ENCODE measurements around the gene CAMK2B.

The CAMK2B gene

DNA sequence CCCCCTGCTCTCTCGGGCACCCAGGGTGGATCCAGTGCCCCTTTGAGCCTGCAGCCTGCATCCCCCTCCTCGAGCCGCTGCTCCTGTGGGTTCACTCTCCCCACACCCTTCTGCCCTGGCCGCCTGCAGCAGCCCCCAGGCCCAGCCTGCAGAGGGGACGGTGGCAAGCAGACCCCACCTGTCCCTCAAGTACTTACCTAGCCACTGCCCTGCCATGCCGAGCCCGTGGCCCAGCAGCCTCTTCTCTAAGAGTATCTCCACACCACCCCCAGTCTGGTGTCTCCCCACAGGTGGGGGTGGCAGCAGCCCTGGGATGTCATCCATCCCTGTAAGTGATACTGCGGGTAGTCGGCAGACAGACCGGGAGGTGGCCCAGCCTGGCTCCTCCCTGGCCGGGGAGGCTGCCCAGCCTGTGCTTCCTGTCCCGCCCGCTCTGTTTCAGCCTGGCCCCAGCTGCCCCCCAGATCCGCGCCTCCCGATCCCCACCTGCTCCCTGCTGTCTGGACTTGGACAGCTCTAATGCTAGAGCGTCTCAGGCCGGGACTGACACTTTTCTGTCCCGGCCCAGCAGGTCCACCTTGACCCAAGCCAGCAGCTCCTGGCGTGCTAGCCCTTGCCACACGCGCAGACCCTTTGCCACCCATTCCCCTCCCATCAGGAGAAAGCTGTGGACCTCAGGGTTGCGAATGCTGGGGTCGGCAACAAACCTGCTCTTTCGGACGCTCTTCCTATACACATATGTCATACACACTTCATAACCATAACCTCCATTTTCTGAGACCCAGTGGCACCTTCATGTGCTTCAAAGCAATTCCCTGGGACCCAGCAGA, 99.6 kb downstream of the CAMK2B start:
- TF ChIP-seq TCF12 (IDR thresholded peaks at IDR 0.05; ENCODE audit: low read depth) (no peak), RAD21 (IDR thresholded peaks at IDR 0.05; ENCODE audit: low read depth) (no peak), CEBPB (IDR thresholded peaks at IDR 0.05) (no peak), CREB1 (IDR thresholded peaks at IDR 0.05; ENCODE audit: low read depth) (no peak), TAF1 (IDR thresholded peaks at IDR 0.05; ENCODE audit: low read depth) (no peak), TEAD4 (IDR thresholded peaks at IDR 0.05) (no peak), EP300 (IDR thresholded peaks at IDR 0.05; ENCODE audit: borderline replicate concordance) (no peak), ZBTB7A (IDR thresholded peaks at IDR 0.05; ENCODE audit: low read depth) (no peak), NFIC (IDR thresholded peaks at IDR 0.05) (no peak)
- TF ChIP-seq, protein P1, sequence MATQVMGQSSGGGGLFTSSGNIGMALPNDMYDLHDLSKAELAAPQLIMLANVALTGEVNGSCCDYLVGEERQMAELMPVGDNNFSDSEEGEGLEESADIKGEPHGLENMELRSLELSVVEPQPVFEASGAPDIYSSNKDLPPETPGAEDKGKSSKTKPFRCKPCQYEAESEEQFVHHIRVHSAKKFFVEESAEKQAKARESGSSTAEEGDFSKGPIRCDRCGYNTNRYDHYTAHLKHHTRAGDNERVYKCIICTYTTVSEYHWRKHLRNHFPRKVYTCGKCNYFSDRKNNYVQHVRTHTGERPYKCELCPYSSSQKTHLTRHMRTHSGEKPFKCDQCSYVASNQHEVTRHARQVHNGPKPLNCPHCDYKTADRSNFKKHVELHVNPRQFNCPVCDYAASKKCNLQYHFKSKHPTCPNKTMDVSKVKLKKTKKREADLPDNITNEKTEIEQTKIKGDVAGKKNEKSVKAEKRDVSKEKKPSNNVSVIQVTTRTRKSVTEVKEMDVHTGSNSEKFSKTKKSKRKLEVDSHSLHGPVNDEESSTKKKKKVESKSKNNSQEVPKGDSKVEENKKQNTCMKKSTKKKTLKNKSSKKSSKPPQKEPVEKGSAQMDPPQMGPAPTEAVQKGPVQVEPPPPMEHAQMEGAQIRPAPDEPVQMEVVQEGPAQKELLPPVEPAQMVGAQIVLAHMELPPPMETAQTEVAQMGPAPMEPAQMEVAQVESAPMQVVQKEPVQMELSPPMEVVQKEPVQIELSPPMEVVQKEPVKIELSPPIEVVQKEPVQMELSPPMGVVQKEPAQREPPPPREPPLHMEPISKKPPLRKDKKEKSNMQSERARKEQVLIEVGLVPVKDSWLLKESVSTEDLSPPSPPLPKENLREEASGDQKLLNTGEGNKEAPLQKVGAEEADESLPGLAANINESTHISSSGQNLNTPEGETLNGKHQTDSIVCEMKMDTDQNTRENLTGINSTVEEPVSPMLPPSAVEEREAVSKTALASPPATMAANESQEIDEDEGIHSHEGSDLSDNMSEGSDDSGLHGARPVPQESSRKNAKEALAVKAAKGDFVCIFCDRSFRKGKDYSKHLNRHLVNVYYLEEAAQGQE (IDR thresholded peaks at IDR 0.05; ENCODE audit: low read depth), result no peak
- TF ChIP-seq, protein P2, sequence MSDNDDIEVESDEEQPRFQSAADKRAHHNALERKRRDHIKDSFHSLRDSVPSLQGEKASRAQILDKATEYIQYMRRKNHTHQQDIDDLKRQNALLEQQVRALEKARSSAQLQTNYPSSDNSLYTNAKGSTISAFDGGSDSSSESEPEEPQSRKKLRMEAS (IDR thresholded peaks at IDR 0.05), result no peak

DNA sequence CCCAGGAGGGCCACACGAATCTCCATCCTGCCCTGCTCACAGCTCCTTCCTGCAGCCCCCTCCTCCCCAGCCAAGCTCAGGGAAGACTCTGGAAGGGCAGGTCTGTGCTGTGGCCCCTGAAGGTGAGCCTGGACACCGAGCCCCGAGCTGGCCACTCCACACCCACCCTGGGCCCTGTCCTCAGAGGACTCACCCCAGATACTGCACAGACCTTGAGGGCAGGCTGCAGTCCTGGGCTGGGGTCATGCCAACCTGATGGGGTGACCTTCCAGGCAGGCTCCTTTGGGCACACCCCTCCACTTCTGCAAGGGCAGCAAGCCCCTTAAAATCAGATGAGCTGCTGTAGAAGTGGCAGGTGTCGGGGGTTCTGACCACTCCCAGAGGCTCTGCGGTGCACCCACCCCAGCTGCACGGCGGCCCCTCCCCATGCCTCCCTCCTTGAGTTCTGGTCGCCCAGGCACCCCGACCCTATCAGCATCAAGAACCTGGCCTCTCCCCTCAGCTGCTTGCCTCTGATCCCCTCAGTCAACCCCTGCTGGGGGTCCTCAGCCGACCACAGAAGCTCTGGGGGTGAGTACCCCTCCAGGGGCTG, 100.3 kb downstream of the CAMK2B start:
- TF ChIP-seq YY1 (IDR thresholded peaks at IDR 0.05; ENCODE audit: low read depth) (no peak), CEBPB (IDR thresholded peaks at IDR 0.05) (no peak), NFIC (IDR thresholded peaks at IDR 0.05) (no peak), TEAD4 (IDR thresholded peaks at IDR 0.05) (no peak), ZBTB7A (IDR thresholded peaks at IDR 0.05; ENCODE audit: low read depth) (no peak), TCF12 (IDR thresholded peaks at IDR 0.05; ENCODE audit: low read depth) (no peak), TAF1 (IDR thresholded peaks at IDR 0.05; ENCODE audit: low read depth) (no peak)
- TF ChIP-seq, protein P2 (IDR thresholded peaks at IDR 0.05), result no peak
- TF ChIP-seq, protein P1 (IDR thresholded peaks at IDR 0.05; ENCODE audit: low read depth), result no peak

DNA sequence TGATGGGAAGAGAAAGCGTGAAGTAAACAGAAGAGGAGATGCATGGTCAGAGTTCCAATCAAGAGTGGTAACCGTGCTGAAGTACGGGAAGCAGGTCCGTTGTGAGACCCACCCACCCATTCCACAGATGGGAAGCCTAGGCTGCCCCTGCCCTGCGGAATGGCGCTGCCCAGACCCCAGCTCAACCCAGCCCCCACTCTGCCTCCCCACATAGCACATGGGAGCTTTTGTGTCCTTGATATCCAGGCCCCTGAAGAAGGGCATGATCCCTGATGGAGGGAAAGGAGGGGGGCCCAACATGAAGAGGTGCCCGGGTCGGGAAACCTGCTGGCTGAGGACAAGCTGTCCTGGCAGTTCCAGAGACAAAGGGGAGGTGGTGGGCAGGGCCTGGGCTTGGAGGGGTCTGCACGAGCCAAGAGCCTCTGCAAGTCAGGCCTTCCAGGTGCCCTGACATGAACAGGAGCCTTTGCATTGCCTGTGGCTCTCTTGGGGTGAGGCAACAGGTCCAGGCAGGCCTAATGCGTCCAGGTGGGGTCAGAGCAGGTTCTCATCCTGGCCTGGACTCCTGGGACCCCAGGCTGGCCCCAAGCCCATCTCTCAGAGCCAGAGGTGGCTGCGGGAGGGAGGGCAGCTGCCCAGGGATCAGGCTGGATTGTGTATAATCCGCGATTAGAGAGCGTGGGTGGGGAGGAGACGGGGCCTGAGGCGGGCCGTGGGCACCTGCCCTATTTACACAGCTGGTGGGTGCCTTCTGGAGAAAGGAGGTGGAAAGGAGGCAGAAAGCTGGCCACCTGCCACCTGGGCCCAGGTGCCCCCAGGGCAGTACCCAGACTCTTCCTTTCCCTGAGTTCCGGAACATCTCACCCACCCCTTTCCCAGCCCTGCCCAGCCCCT, 101.1 kb downstream of the CAMK2B start:
- TF ChIP-seq, protein P3, sequence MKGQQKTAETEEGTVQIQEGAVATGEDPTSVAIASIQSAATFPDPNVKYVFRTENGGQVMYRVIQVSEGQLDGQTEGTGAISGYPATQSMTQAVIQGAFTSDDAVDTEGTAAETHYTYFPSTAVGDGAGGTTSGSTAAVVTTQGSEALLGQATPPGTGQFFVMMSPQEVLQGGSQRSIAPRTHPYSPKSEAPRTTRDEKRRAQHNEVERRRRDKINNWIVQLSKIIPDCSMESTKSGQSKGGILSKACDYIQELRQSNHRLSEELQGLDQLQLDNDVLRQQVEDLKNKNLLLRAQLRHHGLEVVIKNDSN (IDR thresholded peaks at IDR 0.05), result no peak
- no peak for TF ChIP-seq CEBPB (IDR thresholded peaks at IDR 0.05)
- TF ChIP-seq TEAD4 (IDR thresholded peaks at IDR 0.05), result no peak
- TF ChIP-seq YY1 (IDR thresholded peaks at IDR 0.05; ENCODE audit: low read depth), result no peak

DNA sequence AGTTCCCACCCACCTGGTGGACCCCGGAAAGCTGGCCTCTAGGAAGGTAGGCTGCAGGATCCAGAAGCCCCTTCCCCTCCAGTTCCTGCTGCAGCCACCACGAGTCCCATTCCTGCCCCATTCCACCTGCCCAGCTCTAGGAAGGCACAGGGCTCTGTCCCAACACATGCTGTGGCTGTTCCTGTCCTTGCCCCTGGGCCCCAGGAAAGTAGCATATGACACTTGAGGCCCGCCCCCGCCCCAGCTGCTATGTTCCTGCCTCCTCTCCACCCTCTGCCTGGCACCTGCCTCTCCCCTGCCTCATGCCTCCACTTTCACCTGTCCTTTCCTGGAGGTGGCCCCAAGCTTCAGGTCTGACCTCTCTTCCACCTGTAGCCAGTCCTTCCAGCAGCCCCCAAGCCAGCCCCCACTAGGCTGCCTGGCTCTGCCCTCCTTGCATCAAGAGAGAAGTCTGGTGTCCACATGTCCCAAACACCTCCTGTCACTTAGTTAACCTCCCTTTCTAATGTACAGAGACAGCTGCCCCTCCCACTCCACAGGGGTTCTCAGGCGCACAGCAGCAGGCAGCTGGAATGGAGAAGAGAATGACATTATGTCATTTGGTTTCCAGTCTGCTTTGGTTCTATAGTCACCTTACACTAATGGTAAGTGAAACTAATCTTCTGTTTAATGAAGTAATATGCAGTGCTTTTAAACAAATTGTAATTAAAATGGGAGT, 101.9 kb downstream of the CAMK2B start:
- TF ChIP-seq, protein P2 (IDR thresholded peaks at IDR 0.05), result no peak
- TF ChIP-seq CREB1 (IDR thresholded peaks at IDR 0.05; ENCODE audit: low read depth), result no peak
- no peak for TF ChIP-seq TEAD4 (IDR thresholded peaks at IDR 0.05)
- TF ChIP-seq, protein P3 (IDR thresholded peaks at IDR 0.05), result no peak
- no peak for TF ChIP-seq RAD21 (IDR thresholded peaks at IDR 0.05; ENCODE audit: low read depth)
- TF ChIP-seq YY1 (IDR thresholded peaks at IDR 0.05; ENCODE audit: low read depth), result no peak
- no peak for TF ChIP-seq EP300 (IDR thresholded peaks at IDR 0.05; ENCODE audit: borderline replicate concordance)
- TF ChIP-seq CEBPB (IDR thresholded peaks at IDR 0.05), result no peak
- TF ChIP-seq TCF12 (IDR thresholded peaks at IDR 0.05; ENCODE audit: low read depth), result no peak
- TF ChIP-seq, protein P1 (IDR thresholded peaks at IDR 0.05; ENCODE audit: low read depth), result no peak
- no peak for TF ChIP-seq FOXM1 (IDR thresholded peaks at IDR 0.05; ENCODE audit: borderline replicate concordance, low read depth)
- no peak for TF ChIP-seq ZBTB7A (IDR thresholded peaks at IDR 0.05; ENCODE audit: low read depth)
- no peak for TF ChIP-seq TAF1 (IDR thresholded peaks at IDR 0.05; ENCODE audit: low read depth)
- no peak for TF ChIP-seq NFIC (IDR thresholded peaks at IDR 0.05)
- no peak for TF ChIP-seq EGR1 (IDR thresholded peaks at IDR 0.05)
